Stomach (tissue), 9 donors: ENCODE results near the gene XAGE2. TPM values are rescaled to one million over a fixed set of nuclear protein-coding genes. Genes with fewer than 3 reads are reported as not detected.

Experiments
- DNase-seq, 2 donors: peaks; one replicate each; pipeline versions ENCODE4 v3.0.0 to v3.0.0-alpha.2; 2013 to 2019
- H3K27ac ChIP-seq, 5 donors: fragments of 200-600 bp in 4 of 5; sonication (generic) in 4 of 5; one replicate each; pipeline ENCODE4 v1.5.1; 2013 to 2019; ENCODE audit warnings: mild to moderate bottlenecking in 1 of 5, moderate library complexity in 1 of 5
- H3K27me3 ChIP-seq, 3 donors: fragments of 200-600 bp; sonication (generic); one replicate each; pipeline ENCODE4 v1.5.1; 2017 to 2019; ENCODE audit warnings: mixed run types in 1 of 3
- H3K36me3 ChIP-seq, 4 donors: fragments of 200-600 bp; sonication (generic); 1 replicate in 3 of 4; 2 replicates in 1 of 4; pipeline ENCODE4 v1.5.1; 2016 to 2019
- H3K4me1 ChIP-seq, 4 donors: fragments of 200-600 bp; sonication (generic); one replicate each; pipeline ENCODE4 v1.5.1; 2016 to 2019
- H3K4me3 ChIP-seq, 4 donors: fragments of 200-600 bp; sonication (generic) in 3 of 4; one replicate each; pipeline ENCODE4 v1.5.1; 2016 to 2019; ENCODE audit warnings: mild to moderate bottlenecking in 1 of 4
- H3K9me3 ChIP-seq, 4 donors: fragments of 200-600 bp; sonication (generic); one replicate each; pipeline ENCODE4 v1.5.1; 2016 to 2019
- EP300 ChIP-seq: sonication (generic); formaldehyde crosslinking; IDR thresholded peaks from one replicate; pipeline ENCODE4 v1.6.1; 2017; ENCODE audit warnings: antibody characterized with exemption
- POLR2A ChIP-seq, 4 donors: fragments of 450-650 bp; IDR thresholded peaks; one replicate each; pipeline ENCODE4 v1.6.1; 2016; ENCODE audit warnings: antibody characterized with exemption in 4 of 4, control low read depth in 2 of 4, mild to moderate bottlenecking in 1 of 4, moderate library complexity in 1 of 4
- POLR2AphosphoS5 ChIP-seq, 3 donors: sonication (generic); formaldehyde crosslinking; IDR thresholded peaks; one replicate each; pipeline ENCODE4 v1.6.1; 2016; ENCODE audit warnings: antibody characterized with exemption in 3 of 3
- WGBS, 5 donors: extraction: QIAGEN DNeasy Blood & Tissue Kit in 3 of 5; methylation state at CpG; one replicate each; pipeline versions ENCODE4 v1.1.5 to v1.1.7; 2013 to 2018; 5-methylcytosine and 5-hydroxymethylcytosine counted together
- intact Hi-C: fragments of 100-400 bp; cut with DNase I; formaldehyde crosslinking; loops from one replicate; pipeline ENCODE4 v1.15.1; 2023; ENCODE audit warnings: low total_unique reads
- polyA plus RNA-seq, 3 donors: library from polyadenylated mRNA; stranded (reverse); fragments of 200-250 nt; gene quantifications; one replicate each; pipeline ENCODE4 v1.2.3, GENCODE V29; 2013
- small RNA-seq, 4 donors: library from RNA; depleted of rRNA; stranded (forward); fragments of <200 nt; gene quantifications; one replicate each; pipeline ENCODE3, GENCODE V24; 2016
- total RNA-seq, 5 donors: library from RNA; depleted of rRNA; stranded (reverse); fragments of >200 nt; gene quantifications; one replicate each; pipeline versions ENCODE4 v1.1.0 to v1.2.3, GENCODE V29; 2014 to 2016
- TF ChIP-seq, protein P1 (sequence below), 7 experiments: fragments of 450-650 bp in 4 of 7; fragments of 200-600 bp in 3 of 7; sonication (generic) in 3 of 7; IDR thresholded peaks; one replicate each; pipeline ENCODE4 v1.5.1; 2016 to 2019; ENCODE audit warnings: antibody characterized with exemption in 7 of 7, control low read depth in 2 of 7, mild to moderate bottlenecking in 1 of 7
- donor health status: healthy with polysubstance abuse.
- donor health status: Bipolar disorder and iron deficiency.
- donor health status: healthy.

XAGE2 gene
- total and polyA plus RNA-seq, 8 donors = not detected

DNA sequence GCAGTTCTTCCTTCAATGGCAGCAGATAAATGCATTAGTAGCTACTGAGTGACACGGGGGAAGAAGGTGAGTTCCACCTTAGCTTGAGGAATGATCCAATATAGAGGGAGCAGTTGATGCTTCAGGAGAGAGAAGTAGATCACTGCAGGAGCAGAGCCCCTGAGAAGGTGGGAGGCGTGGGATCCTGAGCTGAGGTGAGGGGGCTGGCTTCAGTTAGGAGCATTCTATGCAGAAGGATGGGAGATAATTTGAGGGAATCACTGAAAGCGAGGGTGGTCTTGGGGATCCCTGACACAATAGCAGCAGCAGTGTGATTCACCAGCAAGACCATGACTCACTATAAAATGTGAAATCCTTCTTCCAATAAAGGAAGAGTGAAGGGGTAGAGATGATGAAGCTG, 48.0 kb downstream of the XAGE2 start:
- no peaks in the 10 kb centered on the region for H3K9me3 ChIP-seq
- DNase-seq = no peak
- H3K27ac ChIP-seq = no peak overlapping the region
- intact Hi-C loops = no loop called here
- 54 to 79% (median 68%) methylated on average over 3 of the region's 3 CpGs for WGBS, 5 donors
- no peak overlapping the region for H3K4me3 ChIP-seq
- no peaks in the 10 kb centered on the region for H3K36me3 ChIP-seq
- no peak for TF ChIP-seq POLR2A (IDR thresholded peaks at IDR 0.05)
- peaks cover 0 to 17% (median 0%) of the 10 kb centered on the region in 3 donors for H3K27me3 ChIP-seq
- H3K4me1 ChIP-seq = no peaks in the 10 kb centered on the region

- intact Hi-C loops = no loop called here
- Histone ChIP-seq H3K9me3 (no peaks in the 10 kb centered on the region), H3K4me3 (no peak overlapping the region), H3K4me1 (no peaks in the 10 kb centered on the region), H3K27ac (no peak overlapping the region), H3K36me3 (no peaks in the 10 kb centered on the region), H3K27me3 (peaks cover 0 to 18% (median 5%) of the 10 kb centered on the region in 3 donors)
- 80 to 84% (median 81%) methylated on average over 7 to 8 of the region's 8 CpGs for WGBS, 5 donors
- DNase-seq = no peak
- TF ChIP-seq POLR2A (IDR thresholded peaks at IDR 0.05) (no peak), EP300 (no peak), POLR2AphosphoS5 (IDR thresholded peaks at IDR 0.05) (no peak)
- TF ChIP-seq, protein P1, sequence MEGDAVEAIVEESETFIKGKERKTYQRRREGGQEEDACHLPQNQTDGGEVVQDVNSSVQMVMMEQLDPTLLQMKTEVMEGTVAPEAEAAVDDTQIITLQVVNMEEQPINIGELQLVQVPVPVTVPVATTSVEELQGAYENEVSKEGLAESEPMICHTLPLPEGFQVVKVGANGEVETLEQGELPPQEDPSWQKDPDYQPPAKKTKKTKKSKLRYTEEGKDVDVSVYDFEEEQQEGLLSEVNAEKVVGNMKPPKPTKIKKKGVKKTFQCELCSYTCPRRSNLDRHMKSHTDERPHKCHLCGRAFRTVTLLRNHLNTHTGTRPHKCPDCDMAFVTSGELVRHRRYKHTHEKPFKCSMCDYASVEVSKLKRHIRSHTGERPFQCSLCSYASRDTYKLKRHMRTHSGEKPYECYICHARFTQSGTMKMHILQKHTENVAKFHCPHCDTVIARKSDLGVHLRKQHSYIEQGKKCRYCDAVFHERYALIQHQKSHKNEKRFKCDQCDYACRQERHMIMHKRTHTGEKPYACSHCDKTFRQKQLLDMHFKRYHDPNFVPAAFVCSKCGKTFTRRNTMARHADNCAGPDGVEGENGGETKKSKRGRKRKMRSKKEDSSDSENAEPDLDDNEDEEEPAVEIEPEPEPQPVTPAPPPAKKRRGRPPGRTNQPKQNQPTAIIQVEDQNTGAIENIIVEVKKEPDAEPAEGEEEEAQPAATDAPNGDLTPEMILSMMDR (IDR thresholded peaks at IDR 0.05) = no peak
Observed at GRCh38 chrX:52420824-52421443, 52.1 kb downstream of the XAGE2 start.

DNA sequence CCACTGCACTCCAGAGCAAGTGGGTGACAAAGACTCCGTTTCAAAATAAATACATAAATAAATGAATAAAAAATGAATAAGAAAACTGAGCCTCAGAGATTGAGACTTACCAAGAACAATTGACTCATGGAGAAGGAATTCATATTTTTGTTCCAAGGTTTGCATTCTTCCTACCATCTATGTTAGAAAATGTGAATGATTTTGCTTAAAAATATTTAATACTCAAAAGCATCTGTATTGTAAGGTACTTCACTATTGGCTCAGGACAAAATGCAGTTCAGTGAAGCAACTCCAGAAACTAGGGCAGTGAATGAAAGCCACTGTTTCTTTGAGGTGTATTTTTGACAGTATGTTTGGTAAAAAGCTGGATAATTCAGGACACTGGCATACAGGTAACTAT, 54.1 kb downstream of the XAGE2 start:
- no peak for DNase-seq
- intact Hi-C loops = no loop called here
- H3K9me3 ChIP-seq = no peaks in the 10 kb centered on the region
- H3K27ac ChIP-seq = no peak overlapping the region
- no peaks in the 10 kb centered on the region for H3K36me3 ChIP-seq
- TF ChIP-seq, protein P1 (IDR thresholded peaks at IDR 0.05) = no peak
- TF ChIP-seq POLR2A (IDR thresholded peaks at IDR 0.05) = no peak
- no peaks in the 10 kb centered on the region for H3K4me1 ChIP-seq
- 50 to 96% (median 58%) methylated on average over 1 of the region's 1 CpG for WGBS, 5 donors
- H3K4me3 ChIP-seq = no peak overlapping the region
- peaks cover 0 to 20% (median 5%) of the 10 kb centered on the region in 3 donors for H3K27me3 ChIP-seq

DNA sequence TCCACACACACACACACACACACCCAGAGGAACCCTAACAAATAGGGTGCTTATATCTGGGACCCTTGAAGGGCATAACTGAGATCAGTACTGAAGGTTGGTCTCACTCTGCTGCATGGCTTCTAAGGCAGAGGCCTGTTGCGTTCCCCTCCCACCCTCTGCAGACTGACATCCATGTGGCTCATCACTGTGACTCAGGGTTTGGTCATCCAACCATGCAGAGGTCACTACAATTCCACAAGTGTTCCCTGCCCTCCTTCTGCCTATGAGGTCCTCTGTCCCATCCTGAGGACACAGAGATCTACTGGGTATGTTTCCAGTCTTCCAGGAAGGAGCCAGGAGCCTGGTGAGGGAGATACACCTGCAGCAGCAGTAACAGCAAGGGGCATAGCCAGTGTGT, 55.8 kb downstream of the XAGE2 start:
- peaks cover 0 to 11% (median 5%) of the 10 kb centered on the region in 3 donors for H3K27me3 ChIP-seq
- 85 to 100% (median 88%) methylated on average over 1 of the region's 1 CpG; no CpG with 5 or more reads in 1 of the 5 donors for WGBS, 5 donors
- no peaks in the 10 kb centered on the region for H3K36me3 ChIP-seq
- H3K9me3 ChIP-seq = no peaks in the 10 kb centered on the region
- H3K4me1 ChIP-seq = no peaks in the 10 kb centered on the region
- intact Hi-C loops = no loop called here
- no peak overlapping the region for H3K4me3 ChIP-seq
- TF ChIP-seq POLR2AphosphoS5 (IDR thresholded peaks at IDR 0.05) (no peak), EP300 (no peak), POLR2A (IDR thresholded peaks at IDR 0.05) (no peak)
- TF ChIP-seq, protein P1 (IDR thresholded peaks at IDR 0.05) = no peak
- no peak overlapping the region for H3K27ac ChIP-seq
- DNase-seq = no peak

Small RNAs within 50 kb of the gene (small RNA-seq; reads per million reads assigned to genes)
- gene MIR8088 = 0 reads per million in 4 donors

Other genes starting within 250 kb of the XAGE2 start
- 10 to 100 TPM in 2 of 5 donors, 1 to 10 TPM in 3; 1.8 to 12.5 (median 2.2) TPM for gene MAGED4, start 184.1 kb upstream of the XAGE2 start, total RNA-seq
- 1 to 10 TPM in 1 of 3 donors, not detected in 2; 4.1 TPM for gene MAGED4, start 184.1 kb upstream of the XAGE2 start, polyA plus RNA-seq
- gene XAGE1A, start 126.8 kb downstream of the XAGE2 start, total RNA-seq = not detected
- not detected for gene XAGE1A, start 126.8 kb downstream of the XAGE2 start, polyA plus RNA-seq
- gene XAGE1B, start 148.0 kb downstream of the XAGE2 start, total RNA-seq = not detected
- gene XAGE1B, start 148.0 kb downstream of the XAGE2 start, polyA plus RNA-seq = not detected